ENCODE data around the gene ADCYAP1. TPM values are rescaled to one million over a fixed set of nuclear protein-coding genes. Genes with fewer than 3 reads are reported as not detected.

The ADCYAP1 gene
- total RNA-seq, 1 donor from 2014 or later, result 0.19 TPM

- Histone ChIP-seq H3K4me1 (peaks cover 30% of the 10 kb centered on the region), H3K9me3 (replicated peaks) (no peaks in the 10 kb centered on the region)
- DNase-seq, result no peak
These were observed 2.4 kb upstream of the ADCYAP1 start for GRCh38 chr18:902229-902628.

GRCh38 chr18:903701-904100 is 970 bp upstream of the ADCYAP1 start:
- no peak overlapping the region for H3K27ac ChIP-seq (replicated peaks)
- TF ChIP-seq, protein P1, sequence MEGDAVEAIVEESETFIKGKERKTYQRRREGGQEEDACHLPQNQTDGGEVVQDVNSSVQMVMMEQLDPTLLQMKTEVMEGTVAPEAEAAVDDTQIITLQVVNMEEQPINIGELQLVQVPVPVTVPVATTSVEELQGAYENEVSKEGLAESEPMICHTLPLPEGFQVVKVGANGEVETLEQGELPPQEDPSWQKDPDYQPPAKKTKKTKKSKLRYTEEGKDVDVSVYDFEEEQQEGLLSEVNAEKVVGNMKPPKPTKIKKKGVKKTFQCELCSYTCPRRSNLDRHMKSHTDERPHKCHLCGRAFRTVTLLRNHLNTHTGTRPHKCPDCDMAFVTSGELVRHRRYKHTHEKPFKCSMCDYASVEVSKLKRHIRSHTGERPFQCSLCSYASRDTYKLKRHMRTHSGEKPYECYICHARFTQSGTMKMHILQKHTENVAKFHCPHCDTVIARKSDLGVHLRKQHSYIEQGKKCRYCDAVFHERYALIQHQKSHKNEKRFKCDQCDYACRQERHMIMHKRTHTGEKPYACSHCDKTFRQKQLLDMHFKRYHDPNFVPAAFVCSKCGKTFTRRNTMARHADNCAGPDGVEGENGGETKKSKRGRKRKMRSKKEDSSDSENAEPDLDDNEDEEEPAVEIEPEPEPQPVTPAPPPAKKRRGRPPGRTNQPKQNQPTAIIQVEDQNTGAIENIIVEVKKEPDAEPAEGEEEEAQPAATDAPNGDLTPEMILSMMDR (IDR thresholded peaks at IDR 0.05; ENCODE audit: borderline replicate concordance), result no peak
- intact Hi-C loops (cut with micrococcal nuclease), result no loop called here
- H3K4me1 ChIP-seq, result peaks cover 45% of the 10 kb centered on the region
- H3K36me3 ChIP-seq, result no peaks in the 10 kb centered on the region
- peaks cover 100% of the 10 kb centered on the region for H3K27me3 ChIP-seq (ENCODE audit: low read depth)
- H3K9me3 ChIP-seq (replicated peaks), result no peaks in the 10 kb centered on the region
- DNase-seq, result peak; percentile 41
- no peak overlapping the region for H3K4me3 ChIP-seq

More at GRCh38 chr18:902229-902628, 2.4 kb upstream of the ADCYAP1 start:
- Histone ChIP-seq H3K27me3 (ENCODE audit: low read depth) (peaks cover 99% of the 10 kb centered on the region), H3K4me3 (no peak overlapping the region), H3K27ac (replicated peaks) (no peak overlapping the region), H3K36me3 (no peaks in the 10 kb centered on the region)
- intact Hi-C loops (cut with micrococcal nuclease), result no loop called here
- TF ChIP-seq, protein P1 (IDR thresholded peaks at IDR 0.05; ENCODE audit: borderline replicate concordance), result no peak

DNA sequence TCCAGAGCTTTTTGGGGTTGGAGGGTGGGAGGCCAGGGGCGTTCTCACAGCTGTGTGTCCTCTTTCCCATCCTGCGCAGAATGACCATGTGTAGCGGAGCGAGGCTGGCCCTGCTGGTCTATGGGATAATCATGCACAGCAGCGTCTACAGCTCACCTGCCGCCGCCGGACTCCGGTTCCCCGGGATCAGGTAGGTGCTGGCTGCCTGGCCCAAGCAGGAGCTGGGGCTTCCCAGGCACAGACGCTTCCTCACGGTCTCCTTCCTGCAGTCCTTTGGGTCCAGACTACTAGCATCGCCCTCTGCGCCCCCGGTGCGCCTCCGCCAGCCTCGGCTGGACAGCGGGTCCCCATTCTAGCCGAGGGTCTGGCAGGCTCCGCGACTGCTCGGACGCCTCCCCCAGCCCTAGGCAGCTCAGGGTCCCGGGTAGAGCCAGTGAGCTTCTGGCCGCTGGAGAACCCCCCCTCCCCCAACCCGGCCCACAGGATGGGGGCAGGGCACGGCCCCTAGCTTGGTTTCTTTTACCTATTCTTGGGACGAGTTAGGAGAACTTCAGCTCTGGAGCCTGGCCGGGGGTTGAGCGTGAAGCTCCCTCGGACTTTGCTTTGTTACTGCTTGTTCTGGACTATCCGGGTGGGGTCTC is 756 bp downstream of the ADCYAP1 start:
- intact Hi-C loops (cut with micrococcal nuclease), result no loop called here
- DNase-seq, result no peak
- Histone ChIP-seq H3K4me1 (peaks cover 53% of the 10 kb centered on the region), H3K9me3 (replicated peaks) (no peaks in the 10 kb centered on the region), H3K36me3 (no peaks in the 10 kb centered on the region), H3K27me3 (ENCODE audit: low read depth) (peaks cover 100% of the 10 kb centered on the region), H3K27ac (replicated peaks) (no peak overlapping the region), H3K4me3 (peak overlapping the region; percentile 9)
- TF ChIP-seq, protein P1 (IDR thresholded peaks at IDR 0.05; ENCODE audit: borderline replicate concordance), result no peak

DNA sequence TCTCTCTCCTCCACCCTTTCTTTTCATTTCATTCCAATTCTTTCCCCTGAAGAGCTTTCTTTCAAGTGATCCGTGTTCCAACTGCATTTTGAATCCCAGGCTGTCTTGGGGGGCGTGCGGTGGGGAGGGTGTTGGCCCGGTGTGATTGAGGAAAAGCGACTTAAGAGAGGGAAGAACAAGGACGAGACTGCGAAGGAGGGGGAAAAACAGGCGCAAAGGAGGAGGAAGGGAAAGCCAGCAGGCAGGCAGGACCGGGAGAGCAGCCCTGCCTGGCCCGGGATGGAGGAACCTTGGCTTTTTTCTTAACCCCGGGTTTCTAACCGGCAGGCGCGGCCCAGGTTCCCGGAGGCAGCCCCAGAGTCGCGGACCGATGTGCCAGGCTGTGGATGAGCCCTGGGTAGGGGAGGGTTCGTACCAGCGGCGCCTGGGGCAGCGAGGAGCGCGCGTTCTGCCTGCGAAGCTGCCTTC is 1.3 kb downstream of the ADCYAP1 start:
- Histone ChIP-seq H3K4me1 (peaks cover 53% of the 10 kb centered on the region), H3K36me3 (no peaks in the 10 kb centered on the region), H3K9me3 (replicated peaks) (no peaks in the 10 kb centered on the region), H3K4me3 (peak overlapping the region; percentile 66), H3K27me3 (ENCODE audit: low read depth) (peaks cover 100% of the 10 kb centered on the region), H3K27ac (replicated peaks) (no peak overlapping the region)
- intact Hi-C loops (cut with micrococcal nuclease), result no loop called here
- no peak for DNase-seq
- TF ChIP-seq, protein P1 (IDR thresholded peaks at IDR 0.05; ENCODE audit: borderline replicate concordance), result no peak

GRCh38 chr18:906416-907114 is 1.9 kb downstream of the ADCYAP1 start:
- H3K9me3 ChIP-seq (replicated peaks), result no peaks in the 10 kb centered on the region
- peaks cover 53% of the 10 kb centered on the region for H3K4me1 ChIP-seq
- DNase-seq, result no peak
- H3K27ac ChIP-seq (replicated peaks), result no peak overlapping the region
- H3K4me3 ChIP-seq, result peak overlapping the region; percentile 66
- H3K27me3 ChIP-seq (ENCODE audit: low read depth), result peaks cover 100% of the 10 kb centered on the region
- intact Hi-C loops (cut with micrococcal nuclease), result no loop called here
- TF ChIP-seq, protein P1 (IDR thresholded peaks at IDR 0.05; ENCODE audit: borderline replicate concordance), result no peak
- no peaks in the 10 kb centered on the region for H3K36me3 ChIP-seq
